GM21737 (cell line): ENCODE results near the gene PRKAR1B.
"Not testable (repeated sequence)": the region's sequence is repeated elsewhere in the genome, so short reads cannot be mapped to it uniquely, and the experiment has no call there.

ENCODE experiments used
- ATAC-seq: cut with Tn5 transposase; IDR thresholded peaks from one replicate; pipeline ENCODE4 v1.9.1; 2021; ENCODE audit warnings: mild to moderate bottlenecking, moderate library complexity; ENCODE audit not compliant: unreplicated experiment

PRKAR1B gene

DNA sequence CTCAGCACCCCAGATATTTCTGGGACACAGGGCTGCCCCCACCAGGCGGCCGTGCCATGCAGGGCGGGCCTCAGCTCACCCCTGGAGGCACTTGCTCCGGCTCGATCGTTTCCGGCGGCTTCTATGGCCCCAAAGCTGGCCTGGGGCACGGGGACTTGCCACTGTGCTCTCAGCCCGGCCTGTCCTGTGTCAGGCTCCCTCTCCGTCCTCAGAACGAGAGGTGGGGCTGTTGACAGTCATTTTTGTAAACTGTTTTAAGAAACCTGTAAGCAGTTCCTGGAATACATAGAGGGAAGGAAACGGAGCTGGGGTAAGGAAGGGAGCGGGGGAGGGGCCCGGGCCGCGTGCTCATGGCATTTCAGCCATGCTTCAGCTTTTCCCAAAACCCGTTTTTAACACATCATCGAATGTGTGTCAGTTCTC lies 30.7 kb upstream of the PRKAR1B start:
- no peak for ATAC-seq

DNA sequence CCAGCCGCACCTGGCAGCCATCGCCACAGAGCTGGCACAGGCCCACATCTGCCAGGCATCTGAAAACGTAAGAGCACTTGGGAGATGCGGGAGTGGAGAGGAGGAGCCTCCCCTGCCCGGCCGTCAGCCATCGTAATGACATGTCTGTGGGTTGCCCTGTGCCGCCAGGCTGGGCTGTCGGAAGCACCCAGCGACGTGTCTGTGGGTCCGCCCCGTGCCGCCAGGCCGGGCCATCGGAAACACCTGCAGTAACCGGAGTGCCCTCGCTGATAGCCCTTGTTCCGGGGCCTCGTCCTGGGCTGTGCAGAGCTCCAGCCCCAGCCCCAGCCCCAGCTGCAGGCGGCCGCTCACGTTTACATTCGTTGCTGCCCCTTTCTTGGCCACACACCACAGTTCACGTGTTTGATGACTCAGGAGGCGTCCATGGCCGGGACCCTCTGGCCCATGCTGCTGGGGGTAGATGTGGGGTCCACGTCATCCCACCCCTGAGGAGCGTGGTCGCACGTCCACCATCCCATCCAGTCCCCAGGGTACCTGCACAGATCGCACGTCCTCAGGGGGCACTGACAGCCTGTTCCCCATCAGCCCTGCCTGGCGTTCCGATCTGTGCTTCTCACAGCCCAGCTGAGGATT lies 30.0 kb upstream of the PRKAR1B start:
- no peak for ATAC-seq

DNA sequence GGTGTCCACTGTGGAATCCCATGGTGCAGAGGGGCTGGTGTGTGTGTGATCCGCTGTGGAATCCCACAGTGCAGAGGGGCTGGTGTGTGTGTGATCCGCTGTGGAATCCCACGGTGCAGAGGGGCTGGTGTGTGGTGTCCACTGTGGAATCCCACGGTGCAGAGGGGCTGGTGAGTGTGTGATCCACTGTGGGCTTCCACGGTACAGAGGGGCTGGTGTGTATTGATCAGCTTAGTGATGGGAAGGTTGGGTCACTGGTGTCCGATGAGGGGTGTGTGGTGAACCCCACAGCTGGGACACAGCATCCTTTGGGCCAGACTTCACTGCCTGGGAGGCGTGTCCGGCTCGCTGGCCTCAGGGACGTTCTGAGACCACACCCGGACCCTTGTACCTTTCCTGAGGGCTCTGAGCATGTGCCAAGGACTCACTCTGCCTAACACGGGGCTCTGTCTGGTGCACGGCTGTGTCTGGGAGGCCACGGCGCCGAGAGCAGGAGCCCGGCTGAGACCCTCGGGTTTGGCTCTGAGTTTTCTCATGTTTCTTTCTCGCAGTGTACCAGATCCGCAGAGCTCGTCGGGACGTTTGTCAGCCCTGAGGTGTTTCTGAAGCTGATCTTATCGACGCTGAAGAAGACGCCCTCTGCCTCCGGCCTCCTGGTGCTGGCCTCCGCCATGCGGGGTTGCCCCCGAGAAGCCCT lies 29.3 kb upstream of the PRKAR1B start:
- ATAC-seq, result no peak

DNA sequence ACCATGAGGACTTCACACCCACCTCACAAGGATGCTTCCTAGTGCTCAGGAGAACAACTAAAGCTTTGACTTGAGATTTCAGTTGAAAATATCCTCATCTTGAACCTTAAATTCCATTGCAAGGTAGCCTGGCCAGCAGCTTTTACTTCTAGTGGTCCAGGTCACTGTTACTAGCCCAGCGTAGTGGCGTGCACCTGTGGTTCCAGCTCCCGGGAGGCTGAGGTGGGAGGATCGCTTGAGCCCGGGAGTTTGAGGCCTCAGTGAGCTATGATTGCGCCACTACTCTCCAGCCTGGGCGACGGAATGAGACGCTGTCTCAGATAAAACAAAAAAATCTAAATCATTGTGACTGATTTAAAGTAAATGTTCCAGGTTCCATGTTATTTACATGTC lies 28.3 kb upstream of the PRKAR1B start:
- ATAC-seq, result no peak

DNA sequence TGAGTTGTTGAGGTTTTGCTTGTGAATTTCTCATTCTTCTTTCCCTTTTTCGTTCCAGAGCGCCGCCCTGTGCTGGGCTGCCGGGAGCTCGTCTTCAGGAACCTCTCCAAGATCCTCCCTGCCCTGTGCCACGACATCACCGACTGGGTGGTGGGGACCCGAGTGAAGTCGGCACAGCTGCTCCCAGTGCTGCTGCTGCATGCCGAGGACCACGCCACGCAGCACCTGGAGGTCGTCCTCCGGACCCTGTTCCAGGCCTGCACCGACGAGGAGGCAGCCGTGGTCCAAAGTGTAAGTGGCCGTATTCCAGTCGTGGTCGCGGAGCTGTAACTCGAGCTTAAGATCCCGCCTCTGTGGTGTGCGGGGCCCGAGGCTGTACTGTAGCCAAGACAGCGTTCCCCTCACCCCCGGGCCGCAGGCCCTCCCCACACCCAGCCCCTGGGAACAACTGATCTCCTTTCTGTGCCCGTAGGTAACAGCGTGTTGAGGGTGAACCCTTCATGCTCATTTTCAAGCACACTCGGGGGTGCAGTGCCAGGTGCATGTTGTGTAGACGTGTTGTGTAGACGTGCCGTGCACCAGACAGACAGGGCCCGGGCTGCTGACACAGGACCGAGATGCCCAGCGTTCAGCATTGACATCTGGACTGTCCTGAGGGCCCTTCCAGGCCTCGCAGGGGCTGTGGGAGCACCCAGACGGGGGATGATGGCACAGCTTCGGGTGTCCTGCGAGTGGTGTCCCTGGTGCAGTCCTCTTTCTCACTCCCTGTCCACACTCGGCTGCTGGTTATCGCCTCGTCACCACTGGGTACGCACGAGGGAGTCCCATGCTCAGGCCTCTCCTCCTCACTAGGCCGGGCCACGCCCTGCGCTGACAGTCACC lies 27.7 kb upstream of the PRKAR1B start:
- no peak for ATAC-seq

DNA sequence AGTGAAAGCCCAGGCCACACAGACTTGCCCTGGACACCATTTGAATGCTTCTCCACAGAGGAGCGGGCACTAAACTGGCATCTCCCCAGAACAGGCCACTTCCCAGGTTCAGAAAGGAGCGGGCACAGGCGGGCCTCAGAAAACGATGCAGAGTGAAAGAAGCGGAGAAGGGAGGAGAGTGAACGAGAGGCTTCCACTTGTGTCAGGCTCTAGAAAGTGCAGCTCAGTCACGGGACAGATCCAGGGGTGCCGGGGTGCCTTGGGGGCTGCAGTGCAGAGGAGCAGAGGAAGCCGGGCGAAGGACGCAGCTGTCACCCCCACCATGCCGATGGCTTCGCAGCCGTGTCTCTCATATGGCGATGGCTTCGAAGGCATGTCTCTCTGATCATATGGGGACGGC lies 26.1 kb upstream of the PRKAR1B start:
- ATAC-seq, result no peak

DNA sequence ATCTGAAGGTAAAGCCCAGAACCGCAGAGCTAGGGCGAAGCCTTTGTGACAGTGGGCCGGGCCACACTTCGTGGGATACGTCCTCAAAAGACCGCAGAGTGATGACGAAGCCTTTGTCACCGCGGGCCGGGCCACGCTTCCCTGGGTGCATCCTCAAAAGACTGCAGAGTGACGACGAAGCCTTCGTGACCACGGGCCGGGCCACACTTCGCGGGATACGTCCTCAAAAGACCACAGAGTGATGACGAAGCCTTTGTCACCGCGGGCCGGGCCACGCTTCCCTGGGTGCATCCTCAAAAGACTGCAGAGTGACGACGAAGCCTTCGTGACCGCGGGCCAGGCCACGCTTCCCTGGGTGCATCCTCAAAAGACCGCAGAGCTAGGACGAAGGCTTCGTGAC lies 25.2 kb upstream of the PRKAR1B start:
- ATAC-seq, result not testable (repeated sequence)

DNA sequence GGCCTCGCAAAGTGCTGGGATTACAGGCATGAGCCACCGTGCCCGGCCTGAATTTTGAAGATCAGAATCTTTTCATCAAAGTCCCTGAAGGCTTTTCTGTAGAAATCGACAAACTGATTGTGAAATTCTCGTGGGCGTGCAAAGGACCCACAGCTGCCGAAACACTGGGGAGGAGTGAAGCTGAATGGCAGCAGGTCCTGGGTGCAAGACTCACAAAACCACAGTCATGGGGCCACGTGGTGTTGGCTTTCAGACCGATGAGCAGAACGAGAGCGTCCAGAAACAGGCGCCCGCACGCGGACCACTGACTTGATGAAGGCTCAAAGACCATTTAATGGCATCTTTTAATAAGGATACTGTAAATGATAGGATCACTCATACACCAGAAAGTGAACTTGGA lies 24.7 kb upstream of the PRKAR1B start:
- ATAC-seq, result no peak

DNA sequence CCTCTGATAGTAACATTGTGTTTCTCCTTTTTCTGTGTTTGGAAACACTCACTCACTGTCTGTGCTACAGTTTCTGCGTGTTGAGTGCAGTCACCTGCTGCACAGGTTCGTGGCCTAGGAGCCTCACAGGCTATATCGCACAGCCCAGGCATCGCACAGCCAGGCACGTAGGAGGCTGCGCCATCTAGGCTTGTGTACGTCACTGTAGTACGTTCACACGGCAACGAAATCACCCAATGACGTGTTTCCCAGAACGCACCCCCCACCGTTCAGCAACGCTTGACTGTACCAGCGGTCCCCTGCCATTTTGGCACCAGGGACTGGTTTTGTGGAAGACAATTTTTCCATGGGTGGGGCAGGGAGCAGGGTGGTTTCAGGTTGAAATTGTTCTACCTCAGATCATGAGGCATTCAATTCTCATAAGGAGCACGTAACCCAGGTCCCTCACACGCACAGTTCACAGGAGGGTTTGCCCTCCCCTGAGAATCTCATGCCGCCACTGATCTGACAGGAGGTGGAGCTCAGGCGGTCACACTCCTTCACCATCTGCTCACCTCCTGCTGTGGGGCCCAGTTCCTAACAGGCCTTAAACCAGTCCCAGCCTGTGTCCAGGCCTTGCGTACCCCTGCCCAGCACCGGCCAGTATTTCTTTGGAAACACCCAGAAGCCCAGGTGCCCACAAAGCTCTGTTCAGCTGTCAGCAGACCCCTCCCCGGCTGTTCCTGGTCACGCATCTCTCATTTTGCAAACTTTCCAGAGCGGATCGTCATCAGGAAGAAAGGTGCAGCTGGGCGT lies 23.2 kb upstream of the PRKAR1B start:
- ATAC-seq, result no peak

DNA sequence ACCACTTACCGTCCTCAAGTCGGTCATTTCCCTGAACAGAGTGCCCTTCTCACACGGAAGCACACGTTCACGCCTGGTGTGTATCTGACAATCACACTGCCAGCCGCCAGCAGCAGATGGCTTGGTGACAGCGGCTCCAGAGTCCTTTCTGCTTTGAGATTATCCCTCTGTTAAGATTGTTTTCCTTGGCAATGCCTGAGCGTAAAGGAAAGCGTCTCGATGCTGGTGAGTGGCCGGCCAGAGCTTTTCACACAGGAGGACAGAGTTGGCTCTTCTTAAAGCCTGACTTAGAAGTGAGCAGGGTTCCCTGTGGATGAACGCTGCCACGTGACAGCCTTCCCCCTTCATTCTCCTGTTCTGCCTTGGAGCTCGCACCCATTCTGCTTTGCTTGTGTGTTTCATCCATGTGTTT lies 22.1 kb upstream of the PRKAR1B start:
- ATAC-seq, result no peak

DNA sequence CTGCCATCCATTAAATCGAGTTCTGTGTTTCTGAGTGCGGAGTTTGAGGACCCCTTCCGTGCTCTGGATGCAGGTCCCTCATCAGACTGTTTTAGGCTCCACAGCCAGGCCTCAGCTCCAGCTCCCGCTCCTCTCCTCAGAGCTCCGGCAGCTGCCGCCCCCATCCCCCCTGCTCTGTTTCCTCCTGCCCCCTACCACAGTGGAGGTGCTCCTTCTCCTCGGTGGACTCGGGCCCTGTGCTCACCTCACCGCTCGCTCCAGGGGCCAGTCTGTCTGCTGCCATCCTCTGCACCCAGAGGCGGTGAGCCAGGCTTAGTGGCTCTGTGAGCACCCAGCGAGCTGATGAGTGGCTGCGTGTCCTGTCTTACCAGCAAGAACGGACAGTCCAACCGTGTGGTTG lies 21.4 kb upstream of the PRKAR1B start:
- ATAC-seq, result no peak

DNA sequence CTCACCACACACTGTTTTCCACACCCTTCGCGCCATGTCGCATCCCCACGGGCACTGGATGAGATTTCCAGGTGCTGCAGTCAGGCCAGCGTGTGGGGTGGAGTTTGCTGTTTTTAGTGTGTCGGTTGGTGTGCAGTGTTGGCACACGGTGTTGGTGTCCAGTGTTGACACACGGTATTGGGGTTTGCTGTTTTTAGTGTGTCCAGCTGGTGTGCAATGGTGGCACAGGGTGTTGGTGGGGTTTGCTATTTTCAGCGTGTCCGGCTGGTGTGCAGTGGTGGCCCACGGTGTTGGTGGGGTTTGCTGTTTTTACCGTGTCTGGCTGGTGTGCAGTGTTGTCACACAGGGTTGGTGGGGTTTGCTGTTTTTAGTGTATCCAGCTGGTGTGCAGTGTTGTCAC lies 20.1 kb upstream of the PRKAR1B start:
- no peak for ATAC-seq

DNA sequence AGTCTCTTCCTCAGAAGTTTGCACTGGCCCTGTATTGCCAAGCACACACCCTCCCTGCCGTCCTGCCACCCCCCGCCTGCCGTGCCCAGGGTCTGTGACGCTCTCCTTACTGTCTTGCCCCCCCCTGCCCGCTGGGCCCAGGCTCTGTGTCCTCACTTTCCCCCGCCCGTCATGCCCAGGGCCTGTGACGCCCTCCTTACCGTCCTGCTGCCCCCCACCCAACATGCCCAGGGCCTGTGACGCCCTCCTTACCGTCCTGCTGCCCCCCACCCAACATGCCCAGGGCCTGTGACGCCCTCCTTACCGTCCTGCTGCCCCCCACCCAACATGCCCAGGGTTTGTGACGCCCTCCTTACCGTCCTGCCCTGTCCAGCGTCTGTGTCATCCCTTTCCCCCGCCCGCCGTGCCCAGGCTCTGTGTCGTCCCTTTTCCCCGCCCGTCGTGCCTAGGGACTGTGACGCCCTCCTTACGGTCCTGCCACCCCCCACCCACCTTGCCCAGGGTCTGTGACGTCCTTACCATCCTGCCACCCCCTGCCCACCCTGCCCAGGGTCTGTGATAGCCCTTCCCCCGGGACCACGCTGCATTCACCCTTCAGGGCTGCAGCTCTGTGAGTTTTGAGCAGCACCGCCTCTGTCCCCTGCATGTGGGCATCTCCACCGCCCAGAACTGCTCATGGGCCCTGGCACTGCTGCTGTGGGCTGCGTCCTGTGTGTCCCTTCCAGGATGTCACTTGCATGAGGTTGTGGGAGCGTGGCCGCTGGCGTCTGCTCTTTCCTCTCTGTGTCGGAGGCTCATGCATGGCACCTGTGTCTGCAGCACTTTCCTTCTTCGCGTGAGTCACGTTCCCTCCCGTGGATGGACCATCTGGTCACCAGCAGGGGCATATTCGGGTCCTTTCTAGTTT lies 19.3 kb upstream of the PRKAR1B start:
- no peak for ATAC-seq

DNA sequence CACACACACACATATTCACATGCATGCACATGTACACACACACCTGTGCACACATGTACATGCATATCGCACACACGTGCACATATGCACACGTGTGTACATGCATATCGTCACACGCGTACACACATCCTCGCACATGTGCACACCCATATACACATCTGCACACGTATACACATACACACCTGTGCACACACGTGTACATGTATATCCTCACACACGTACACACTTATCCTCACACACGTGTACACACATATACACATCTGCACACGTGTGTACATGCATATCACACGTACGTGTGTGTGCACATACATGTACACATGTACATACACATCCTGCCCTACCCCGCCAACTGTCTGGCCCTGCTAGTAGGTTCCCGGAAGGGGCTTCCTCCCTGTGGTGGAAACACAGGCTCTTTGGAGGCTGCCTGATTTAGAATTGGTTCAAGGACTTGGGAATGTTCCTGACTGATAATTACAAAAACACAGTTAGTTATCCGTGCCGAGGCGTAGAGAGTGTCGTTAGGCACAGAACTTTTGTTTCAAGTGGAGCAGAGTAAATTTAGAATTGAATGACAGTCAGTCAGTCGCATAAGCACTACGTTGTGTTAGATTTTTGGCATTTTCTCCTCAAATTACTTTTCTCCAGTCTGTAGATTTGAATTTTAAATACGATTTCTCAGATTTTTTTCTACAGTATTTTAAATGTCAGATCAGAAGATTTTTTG lies 18.5 kb upstream of the PRKAR1B start:
- ATAC-seq, result no peak

DNA sequence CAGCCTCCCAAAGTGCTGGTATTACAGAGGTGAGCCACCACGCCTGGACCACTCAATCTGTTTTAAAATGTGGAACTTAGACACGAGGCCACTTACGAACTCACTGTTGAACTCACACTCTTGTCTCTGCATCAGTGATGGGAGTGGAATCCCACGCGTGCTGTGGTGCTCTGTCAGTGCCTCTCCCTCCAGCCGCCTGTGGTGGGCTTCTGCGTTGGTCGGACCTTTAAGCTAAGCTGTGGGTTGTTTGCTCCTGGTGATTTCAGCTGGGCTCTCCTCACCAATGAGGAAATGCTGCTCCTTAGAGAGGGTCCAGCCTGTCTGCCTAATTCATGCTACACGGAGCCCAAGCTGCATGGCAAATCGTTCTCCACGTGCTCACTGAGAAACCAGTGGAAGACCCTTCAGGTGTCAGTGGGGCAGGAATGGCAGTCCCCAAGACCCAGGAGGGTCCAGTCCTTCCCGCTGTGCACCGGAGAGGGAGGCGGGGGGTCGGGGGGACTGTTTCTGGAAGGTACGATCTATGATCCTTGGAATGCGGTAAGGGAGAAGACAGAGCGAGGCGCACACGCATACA lies 17.9 kb upstream of the PRKAR1B start:
- ATAC-seq, result no peak

DNA sequence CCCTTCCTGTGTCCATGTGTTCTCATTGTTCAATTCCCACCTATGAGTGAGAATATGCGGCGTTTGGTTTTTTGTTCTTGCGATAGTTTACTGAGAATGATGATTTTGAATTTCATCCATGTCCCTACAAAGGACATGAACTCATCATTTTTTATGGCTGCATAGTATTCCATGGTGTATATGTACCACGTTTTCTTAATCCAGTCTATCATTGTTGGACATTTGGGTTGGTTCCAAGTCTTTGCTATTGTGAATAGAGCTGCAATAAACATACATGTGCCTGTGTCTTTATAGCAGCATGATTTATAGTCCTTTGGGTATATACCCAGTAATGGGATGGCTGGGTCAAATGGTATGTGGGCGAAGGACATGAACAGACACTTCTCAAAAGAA lies 17.0 kb upstream of the PRKAR1B start:
- ATAC-seq, result not testable (repeated sequence)

DNA sequence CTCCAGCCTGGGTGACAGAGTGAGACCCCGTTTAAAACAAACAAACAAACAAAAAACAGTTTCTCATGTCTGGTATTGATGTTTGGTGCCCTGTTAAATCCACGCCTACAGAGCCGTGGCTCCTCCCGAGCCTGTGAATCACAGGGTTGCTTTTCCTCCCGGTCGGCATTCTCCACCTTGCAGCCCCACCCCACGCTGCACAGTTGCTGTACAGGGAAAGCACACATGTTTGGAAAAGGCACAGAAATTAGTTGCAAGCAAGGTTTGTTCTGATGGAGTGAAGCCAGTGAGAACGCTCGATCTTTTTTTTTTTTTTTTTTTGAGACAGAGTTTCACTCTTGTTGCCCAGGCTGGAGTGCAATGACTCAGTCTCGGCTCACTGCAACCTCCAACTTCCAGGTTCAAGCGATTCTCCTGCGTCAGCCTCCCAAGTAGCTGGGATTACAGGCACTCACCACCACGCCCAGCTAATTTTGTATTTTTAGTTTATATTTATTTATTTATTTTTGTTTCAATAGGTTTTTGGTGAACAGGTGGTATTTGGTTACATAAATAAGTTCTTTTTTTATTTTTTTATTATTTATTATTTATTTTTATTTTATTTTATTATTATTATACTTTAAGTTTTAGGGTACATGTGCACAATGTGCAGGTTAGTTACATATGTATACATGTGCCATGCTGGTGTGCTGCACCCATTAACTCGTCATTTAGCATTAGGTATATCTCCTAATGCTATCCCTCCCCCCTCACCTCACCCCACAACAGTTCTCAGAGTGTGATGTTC lies 16.5 kb upstream of the PRKAR1B start:
- ATAC-seq, result not testable (repeated sequence)

DNA sequence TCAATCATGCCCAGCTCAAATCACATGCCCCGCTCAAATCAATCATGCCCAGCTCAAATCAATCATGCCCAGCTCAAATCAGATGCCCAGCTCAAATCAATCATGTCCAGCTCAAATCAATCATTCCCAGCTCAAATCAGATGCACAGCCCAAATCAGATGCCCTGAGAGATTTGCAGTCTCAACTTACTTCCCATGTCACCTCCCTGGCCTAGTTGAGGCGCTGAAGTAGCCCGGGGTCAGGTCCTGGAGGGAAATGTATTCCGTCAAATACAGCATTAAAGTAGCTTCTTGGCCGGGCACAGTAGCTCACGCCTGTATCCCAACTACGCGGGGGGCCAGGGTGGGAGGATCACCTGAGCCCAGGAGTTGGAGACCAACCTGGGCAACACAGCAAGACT lies 15.7 kb upstream of the PRKAR1B start:
- ATAC-seq, result no peak
